ENCODE data around the gene ZNF521.

GRCh38 chr18:25234740-25235345 lies 117.1 kb downstream of the ZNF521 start:
- TF ChIP-seq CTCF (IDR thresholded peaks at IDR 0.05) (no peak), EP300 (IDR thresholded peaks at IDR 0.05) (no peak), POLR2AphosphoS5 (IDR thresholded peaks at IDR 0.05) (no peak), POLR2A (IDR thresholded peaks at IDR 0.05) (no peak)
